Measurements from ENCODE around the gene FAM184B.

The FAM184B gene

GRCh38 chr4:17781300-17782287 is at the start of gene FAM184B:
FAM184B (minus strand) TSS chr4:17781621; CDS start chr4:17781299, 322 bp downstream.
- DNase-seq = no peak

GRCh38 chr4:17823871-17824669 is 42.6 kb upstream of the FAM184B start:
- no peak for DNase-seq

- DNase-seq = peak; percentile 75
Observed at GRCh38 chr4:17817027-17817426, 35.6 kb upstream of the FAM184B start.

GRCh38 chr4:17816142-17816541 is 34.7 kb upstream of the FAM184B start:
- no peak for DNase-seq

DNA sequence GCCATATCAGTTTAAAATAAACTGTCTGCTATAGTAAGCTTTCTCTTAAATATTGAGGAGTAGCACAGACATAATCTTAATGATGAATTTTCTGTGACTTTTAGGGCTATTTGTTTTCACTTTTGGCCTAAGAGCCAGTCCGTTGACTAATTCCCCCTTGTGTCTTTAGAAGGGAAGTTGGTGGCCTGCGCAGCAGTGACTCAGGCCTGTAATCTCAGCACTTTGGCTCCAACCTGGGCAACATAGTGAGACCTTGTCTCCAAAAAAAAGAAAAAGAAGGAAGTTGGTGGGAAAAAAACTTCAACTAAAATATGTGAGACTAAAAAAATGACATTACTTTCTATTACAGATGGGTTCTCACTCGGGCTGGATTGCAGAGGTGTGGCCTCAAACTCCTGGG is 32.7 kb upstream of the FAM184B start:
- peak; percentile 46 for DNase-seq

DNA sequence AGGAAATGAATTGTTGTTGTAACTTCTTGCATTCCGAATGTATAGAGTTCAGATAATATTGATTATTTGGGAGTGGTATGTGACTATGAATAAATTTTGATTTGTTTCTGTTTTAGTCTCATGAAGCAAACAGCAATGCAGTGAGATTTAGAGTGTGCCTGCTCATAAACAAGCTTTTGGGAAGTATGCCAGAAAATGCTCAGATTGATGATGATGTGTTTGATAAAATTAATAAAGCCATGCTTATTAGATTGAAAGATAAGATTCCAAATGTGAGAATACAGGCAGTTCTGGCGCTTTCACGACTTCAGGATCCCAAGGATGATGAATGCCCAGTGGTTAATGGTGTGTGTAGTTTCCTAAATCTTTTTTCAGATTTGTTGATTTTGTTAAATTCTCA is 31.4 kb upstream of the FAM184B start:
- DNase-seq = no peak

GRCh38 chr4:17812125-17812524 is 30.7 kb upstream of the FAM184B start:
- DNase-seq = no peak

GRCh38 chr4:17811078-17811603 is 29.7 kb upstream of the FAM184B start:
- no peak for DNase-seq

GRCh38 chr4:17810260-17811077 is 29.0 kb upstream of the FAM184B start, which contains the start of the genes DCAF16 and NCAPG:
DCAF16 (minus strand) TSS chr4:17810757; CDS start chr4:17804141, 6,616 bp downstream.
NCAPG (plus strand) TSS chr4:17810979; CDS start chr4:17811078, 99 bp downstream.
- peak; percentile 99 for DNase-seq

GRCh38 chr4:17809667-17810066 is 28.2 kb upstream of the FAM184B start:
- no peak for DNase-seq

GRCh38 chr4:17807446-17807845 is 26.0 kb upstream of the FAM184B start:
- DNase-seq = no peak

GRCh38 chr4:17805580-17806155 is 24.2 kb upstream of the FAM184B start:
- no peak for DNase-seq

DNA sequence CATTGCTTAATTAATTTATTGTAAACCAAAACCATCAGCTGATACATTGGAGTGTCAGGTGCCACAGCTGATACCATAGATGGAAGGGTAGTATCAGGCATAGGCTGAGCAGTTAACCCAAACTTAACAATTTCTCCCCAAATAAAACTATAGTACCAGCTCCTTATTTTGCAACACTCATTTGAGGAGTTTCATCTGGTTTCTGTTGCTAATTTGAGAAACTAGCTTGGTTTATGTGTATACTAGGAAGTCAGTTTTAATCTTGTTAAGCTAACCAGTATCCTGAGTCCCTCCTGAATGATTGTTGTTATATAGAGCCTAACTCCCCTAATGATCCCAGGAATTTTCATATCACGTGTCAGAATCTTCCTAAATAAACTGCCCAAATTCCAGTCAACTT is 16.4 kb upstream of the FAM184B start:
- DNase-seq = peak; percentile 33

DNA sequence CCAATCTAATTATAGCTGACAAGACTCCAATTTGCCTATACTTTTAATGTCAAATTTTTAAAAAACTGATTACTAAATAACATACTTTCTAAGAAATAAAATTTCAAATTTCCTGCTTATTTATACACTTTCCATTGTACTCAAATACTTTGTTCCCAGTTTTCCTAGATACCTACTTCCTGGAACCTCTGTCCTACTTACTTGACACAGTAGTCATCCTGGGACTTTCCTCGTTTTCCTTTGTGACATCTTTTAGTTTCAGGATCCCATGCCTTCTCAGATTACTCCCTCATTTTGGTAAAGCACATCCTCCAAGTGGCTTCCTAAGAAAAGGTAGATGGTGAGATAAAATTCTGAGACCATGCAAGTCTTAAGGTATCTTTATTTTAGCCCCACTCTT is 13.3 kb upstream of the FAM184B start:
- no peak for DNase-seq

DNA sequence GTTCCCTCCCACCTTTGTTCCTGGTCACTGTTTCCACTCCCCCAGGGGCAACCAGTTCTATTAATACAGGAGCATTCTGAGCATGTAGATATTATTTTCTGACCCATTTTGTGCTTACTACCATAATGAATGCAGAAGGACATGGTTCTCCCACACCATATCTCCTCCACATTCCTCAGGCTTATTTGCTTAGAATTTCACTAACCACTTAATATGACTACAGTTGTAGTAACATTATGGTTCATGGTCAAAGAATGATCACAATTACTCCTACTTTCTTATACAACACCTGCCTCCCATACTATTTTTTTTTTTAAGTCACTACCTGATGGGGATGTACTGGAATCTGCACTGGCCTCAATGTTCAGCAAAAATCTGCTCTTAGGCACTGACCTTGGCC is 7.5 kb upstream of the FAM184B start:
- no peak for DNase-seq

- no peak for DNase-seq
Observed at GRCh38 chr4:17787315-17787714, 5.9 kb upstream of the FAM184B start.

DNA sequence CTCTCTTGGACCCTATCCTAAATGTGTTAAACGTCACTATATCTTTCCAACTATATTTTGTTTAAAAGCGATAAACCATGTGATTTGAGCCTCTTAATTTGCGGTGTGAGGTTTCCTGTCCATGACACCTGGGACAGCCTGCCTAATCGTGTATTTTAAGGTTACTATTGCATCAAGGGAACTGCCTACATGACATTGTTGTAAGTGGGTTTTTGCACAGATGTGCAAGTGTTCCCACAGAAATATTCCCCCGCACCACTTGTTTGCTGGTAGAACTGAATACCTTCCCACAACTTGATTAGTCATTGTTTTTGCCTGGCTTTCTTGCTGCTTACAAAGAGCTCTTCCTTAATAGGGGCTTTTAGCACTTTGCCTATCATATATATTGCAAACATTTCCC is 5.1 kb upstream of the FAM184B start:
- no peak for DNase-seq

DNA sequence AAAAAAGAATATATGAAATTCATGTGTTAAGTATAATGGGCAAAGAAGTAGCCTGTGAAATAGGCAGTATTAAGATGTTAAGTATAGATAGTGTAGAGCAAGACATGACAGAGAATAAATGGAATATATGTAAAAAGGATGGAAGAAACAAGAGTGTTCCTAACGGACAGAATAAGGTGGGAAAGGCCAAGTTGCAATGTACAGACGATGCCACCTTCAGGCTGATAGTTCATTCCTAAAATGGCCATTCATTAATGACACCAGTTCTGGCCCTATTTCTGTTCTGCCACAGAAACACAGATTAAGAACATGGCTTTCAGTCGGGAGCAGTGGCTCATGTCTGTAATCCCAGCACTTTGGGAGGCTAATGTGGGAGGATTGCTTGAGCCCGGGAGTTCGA is 4.4 kb upstream of the FAM184B start:
- DNase-seq = no peak

DNA sequence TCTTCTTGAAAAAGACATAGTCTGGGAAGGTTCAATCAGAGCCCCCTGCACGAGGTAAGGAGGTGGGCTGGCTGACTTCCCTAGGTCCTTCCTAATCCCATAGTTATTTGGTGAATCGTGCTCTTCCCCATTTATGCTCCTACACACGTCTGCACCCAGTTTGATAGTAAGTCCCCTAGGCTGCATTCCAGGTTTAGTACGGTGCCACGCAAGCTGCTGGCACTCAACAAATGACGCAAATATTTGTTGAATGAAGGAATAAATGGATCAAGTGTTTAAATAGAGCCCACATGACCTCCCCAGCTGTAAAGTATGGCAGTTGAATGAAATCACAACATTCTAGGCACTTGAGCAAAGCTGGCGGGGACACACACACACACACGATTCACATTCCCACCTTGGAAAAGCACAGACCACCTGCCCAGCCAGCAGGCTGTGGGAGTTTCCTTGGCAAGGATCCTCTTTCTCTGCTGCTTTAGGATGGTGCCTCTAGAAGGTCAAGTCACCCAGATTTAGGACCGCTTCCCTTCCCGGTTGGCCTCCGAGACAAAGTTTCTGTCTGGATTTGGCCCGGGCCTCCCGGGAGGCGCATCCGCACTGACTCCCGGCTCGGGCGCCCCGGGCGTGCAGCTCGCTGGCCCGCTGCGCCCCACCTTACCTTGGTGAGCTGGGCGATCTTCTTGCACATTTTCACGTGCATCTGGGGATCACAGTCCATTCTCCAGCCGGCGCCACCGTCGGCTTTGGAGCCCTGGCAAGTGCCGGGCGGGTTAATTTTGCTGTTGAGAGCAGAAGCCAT is 721 bp downstream of the FAM184B start:
- DNase-seq = no peak

- no peak for DNase-seq
Observed at GRCh38 chr4:17778431-17778830, 3.0 kb downstream of the FAM184B start.

GRCh38 chr4:17773135-17773698 is 8.2 kb downstream of the FAM184B start:
- DNase-seq = no peak

All from MV-4-11 (cell line).